ENCODE data around the gene PLD3.

DNA sequence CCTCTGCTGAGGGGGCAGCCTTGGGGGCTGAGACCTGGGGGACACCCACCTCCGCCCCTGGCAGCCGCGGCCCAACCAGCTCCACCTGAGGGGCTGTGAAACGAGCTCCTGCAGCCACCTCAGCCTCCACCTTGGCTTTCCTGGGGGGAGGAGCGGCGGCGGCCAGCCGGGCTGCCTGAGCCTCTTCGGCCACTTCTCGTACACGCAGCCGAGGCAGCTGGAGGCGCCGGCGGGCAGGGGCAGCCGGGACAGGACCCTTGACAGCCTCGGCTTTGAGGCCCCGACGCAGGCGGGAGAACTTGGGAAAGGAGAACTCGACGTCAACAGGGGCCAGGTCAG, 49.0 kb downstream of the PLD3 start:
- TF ChIP-seq, protein P1, sequence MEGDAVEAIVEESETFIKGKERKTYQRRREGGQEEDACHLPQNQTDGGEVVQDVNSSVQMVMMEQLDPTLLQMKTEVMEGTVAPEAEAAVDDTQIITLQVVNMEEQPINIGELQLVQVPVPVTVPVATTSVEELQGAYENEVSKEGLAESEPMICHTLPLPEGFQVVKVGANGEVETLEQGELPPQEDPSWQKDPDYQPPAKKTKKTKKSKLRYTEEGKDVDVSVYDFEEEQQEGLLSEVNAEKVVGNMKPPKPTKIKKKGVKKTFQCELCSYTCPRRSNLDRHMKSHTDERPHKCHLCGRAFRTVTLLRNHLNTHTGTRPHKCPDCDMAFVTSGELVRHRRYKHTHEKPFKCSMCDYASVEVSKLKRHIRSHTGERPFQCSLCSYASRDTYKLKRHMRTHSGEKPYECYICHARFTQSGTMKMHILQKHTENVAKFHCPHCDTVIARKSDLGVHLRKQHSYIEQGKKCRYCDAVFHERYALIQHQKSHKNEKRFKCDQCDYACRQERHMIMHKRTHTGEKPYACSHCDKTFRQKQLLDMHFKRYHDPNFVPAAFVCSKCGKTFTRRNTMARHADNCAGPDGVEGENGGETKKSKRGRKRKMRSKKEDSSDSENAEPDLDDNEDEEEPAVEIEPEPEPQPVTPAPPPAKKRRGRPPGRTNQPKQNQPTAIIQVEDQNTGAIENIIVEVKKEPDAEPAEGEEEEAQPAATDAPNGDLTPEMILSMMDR (IDR thresholded peaks at IDR 0.05 in 8 of 11, conservative IDR thresholded peaks at IDR 0.05 in 3 of 11), result no peak
- TF ChIP-seq POLR2A (IDR thresholded peaks at IDR 0.05) (no peak), POLR2AphosphoS5 (IDR thresholded peaks at IDR 0.05) (no peak)

Measured in spleen (tissue), 7 donors.